Renal cortex interstitium (tissue), 11 donors: ENCODE results near the gene KLHL29. TPM values are rescaled to one million over a fixed set of nuclear protein-coding genes. Genes with fewer than 3 reads are reported as not detected.

Source experiments
- DNase-seq, 11 donors: peaks; one replicate each; pipeline ENCODE4 v3.0.0-alpha.2; 2013; ENCODE audit warnings: low read depth in 9 of 11, low spot score in 4 of 11; ENCODE audit errors: extremely low read depth in 1 of 11
- polyA plus RNA-seq, 3 donors: library from polyadenylated mRNA; unstranded; fragments of 120-200 nt; gene quantifications; one replicate each; pipeline ENCODE4 v1.2.1, GENCODE V29; 2013; ENCODE audit not compliant: insufficient read length in 3 of 3

Gene KLHL29
- polyA plus RNA-seq, 3 donors, result 11.8 to 14.6 (median 12.2) TPM

- DNase-seq, result no peak
These were observed 180.8 kb downstream of the KLHL29 start for GRCh38 chr2:23565814-23566213.

GRCh38 chr2:23566241-23567142 is 181.5 kb downstream of the KLHL29 start:
- DNase-seq, result no peak

GRCh38 chr2:23567161-23567756 is 182.3 kb downstream of the KLHL29 start:
- no peak for DNase-seq

DNA sequence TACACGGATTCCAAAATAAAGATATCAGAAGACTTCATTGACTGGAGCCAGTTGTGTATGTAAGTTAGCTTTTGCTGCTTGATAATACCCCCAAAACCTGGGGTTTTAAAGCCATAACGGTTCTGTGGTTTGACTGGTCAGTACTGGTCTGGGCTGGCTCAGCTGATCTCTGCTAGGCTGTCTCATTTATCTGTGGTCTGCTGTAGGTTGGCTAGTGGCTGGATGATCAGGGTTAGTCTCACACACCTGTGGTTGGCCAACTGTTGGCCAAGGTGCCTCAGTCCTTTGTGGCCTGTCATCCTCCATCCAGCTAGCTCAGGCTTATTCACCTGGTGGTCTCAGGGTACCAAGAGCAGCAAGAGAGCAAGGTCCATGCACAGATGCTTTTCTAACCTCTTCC is 183.2 kb downstream of the KLHL29 start:
- no peak for DNase-seq

- no peak for DNase-seq
These were observed 183.7 kb downstream of the KLHL29 start for GRCh38 chr2:23568626-23569190.

DNA sequence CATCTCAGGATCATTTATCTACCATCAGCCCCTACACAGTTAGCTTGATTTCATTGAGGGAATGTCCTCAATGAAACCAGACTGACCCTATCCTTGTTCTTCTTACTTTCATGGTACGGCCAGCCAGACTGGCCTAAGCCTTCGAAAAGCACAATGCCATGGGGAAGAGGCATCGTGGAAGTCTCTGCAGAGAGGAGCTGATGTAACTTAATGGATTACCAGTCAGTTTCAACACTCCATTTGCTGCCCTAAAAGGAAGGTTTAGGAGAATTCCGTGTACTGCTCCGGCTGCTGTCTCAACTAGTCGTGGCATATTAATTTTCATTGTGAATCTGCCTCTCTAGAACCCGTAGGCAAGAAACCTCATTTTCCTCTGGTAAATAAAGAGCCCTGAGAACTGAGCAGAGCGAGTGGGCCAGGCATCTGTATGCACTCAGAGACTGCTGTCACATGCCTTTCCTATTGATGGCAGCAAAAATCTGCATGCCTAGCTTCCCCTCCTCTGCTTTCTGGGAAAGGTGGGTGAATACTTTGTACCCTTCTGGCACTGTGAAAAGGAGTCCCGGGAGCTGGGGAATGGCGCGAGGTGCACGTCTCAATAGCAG is 184.9 kb downstream of the KLHL29 start:
- no peak for DNase-seq

DNA sequence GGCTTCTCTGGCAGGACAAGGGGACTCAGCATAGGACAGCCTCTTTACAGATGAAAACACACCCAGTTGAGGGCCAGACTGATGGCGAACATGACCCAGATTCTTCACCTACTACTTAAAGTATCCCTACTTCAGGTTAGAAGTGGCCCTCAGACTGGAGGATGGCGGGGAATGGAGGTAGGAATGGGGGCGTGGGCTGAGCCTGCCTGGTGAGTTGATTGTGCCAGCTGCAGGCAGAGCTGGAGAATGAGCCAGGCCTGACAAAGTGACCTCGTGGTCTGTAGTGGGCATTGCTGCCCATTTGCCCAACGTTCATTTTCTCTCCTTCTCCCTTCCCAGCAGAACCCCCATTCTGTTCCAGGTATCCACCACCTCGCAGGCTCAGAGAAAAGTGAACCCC is 186.1 kb downstream of the KLHL29 start:
- DNase-seq, result no peak

- DNase-seq, result no peak
These were observed 186.7 kb downstream of the KLHL29 start for GRCh38 chr2:23571527-23572282.

DNA sequence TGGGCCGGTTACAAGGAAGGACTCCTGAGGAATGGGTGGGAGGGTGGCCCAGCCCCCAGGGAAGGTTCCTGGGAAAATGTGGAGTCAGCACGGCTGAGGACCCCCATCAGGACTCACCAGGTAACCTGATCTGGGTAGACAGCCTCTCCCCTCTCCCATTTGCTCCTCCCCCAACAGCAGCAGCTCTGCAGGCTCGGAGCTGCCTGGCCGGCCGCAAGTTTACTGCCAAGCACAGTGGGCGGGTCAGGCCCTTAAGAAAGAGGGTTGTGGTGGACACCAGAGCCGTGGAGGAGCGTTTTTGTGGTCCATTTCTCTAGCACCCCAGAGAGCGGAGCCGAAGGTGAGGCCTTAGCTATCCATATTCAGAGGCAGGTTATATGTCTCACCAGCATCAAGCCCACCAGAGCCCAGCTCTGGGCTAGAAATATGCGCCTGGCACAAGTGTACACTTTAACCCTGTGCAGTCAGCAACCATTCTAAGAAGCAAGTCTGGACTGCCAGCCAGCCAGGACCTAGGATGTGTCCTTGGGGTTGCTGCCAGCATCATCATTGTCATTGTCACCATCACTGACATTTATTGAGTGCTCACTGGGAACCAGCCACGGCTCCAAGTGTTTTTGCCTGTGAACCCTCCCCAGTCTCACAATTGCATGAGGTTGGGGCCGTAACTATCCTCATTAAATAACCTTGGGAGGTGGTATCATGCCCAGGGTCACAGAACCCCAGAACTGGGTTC is 190.1 kb downstream of the KLHL29 start:
- peak in 6 of 11 donors; percentile 36 to 73 (median 55) for DNase-seq

DNA sequence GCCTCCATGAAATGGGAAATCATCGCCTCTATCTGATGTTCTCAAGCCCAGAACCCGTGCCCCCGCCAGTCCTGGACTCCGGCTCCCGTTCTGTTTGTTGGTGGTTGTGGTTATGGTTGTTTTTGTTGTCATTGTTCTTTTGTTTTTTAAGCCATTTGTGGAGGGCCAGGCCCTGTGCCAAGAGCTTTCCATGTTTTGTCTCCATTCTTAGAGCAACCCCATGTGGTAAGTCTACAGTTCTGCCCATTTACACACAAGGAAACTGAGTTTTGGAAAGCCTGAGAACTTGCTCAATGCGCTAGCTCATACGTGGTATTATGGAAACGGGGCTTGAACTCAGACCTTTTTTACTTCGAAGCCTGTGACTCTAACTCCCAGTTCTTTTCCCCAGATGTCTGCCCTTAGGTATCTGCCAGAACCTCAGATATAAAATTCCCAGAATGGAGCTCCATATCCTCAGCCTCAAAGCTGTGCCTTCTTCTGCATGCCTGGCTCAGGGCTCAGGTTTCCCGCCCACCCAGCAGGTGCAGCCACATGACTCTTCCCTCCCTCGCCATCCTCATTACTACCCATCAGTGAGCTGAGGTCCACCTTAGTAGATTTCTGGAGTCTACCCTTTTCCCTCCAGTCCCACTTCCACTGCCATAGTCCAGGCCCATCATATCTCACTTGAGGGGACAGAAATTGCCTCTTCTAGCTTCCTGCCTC is 194.1 kb downstream of the KLHL29 start:
- DNase-seq, result no peak

GRCh38 chr2:23579674-23580073 is 194.7 kb downstream of the KLHL29 start:
- DNase-seq, result no peak

DNA sequence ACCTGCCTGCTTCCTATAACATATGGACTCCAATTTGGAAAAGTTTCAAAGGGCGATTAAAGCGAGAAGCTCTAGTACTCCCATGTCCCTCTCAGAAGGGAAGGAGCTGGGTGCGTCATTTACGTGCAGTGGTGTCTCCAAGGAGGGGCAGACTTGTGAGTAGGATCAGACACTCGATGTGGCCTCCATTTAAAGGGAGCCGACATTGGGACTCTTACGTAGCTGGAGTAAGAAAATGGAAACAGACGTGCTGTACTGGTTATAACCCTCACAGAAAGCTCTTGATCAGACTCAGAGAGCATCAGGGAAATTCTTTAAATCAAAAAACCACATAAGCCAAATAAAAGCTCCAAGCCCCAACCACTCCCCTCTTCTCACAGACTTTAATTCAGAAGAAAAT is 198.5 kb downstream of the KLHL29 start:
- DNase-seq, result no peak

- DNase-seq, result no peak
These were observed 199.2 kb downstream of the KLHL29 start for GRCh38 chr2:23584054-23584745.

DNA sequence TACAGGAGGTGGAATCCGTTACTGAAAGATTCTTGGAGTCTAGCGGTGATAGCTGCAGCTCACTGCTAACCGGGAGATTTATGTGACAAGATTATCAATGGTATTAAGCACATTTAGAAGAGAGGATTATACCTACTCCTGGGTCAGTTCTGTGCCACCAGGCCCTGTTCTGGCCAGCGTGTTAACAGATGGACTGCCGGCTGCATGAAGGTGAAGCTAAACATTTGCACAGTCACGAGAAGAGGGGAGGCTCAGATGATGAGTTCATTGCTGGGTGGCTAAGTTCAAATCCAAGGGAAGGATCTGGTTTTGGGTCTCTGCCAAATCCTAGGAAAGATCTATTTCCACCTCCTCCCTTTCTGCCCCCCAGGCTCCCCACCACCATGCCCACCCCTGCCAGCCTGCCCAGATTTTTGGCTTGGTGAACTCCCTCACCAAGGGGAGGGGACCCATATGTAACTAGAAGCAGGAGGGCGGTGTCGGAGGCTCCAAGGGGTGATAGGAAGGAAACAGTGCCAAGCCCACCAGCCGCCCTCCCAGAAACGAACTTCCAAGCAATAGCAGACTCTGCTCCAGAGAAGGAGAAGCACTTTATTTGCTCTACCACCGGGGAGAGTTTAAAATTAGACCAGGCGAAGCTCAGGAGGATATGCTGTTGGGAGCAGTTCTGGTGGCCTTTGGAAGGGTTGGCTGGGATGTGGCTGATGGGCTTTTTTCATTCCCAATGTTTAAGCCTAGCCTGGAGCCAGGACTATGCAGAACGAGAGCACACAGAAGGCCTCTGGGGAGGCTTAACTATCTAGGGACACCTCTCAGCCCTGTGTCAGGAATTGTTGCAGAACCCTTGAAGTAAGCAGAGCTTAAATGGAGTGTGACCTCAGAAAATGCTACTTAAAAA is 200.5 kb downstream of the KLHL29 start:
- no peak for DNase-seq

- no peak for DNase-seq
These were observed 201.8 kb downstream of the KLHL29 start for GRCh38 chr2:23586741-23587306.

GRCh38 chr2:23587341-23587880 is 202.4 kb downstream of the KLHL29 start:
- no peak for DNase-seq
